AG04449 (cell line): ENCODE results near the gene ITSN2.

Source experiments
- CTCF ChIA-PET: fragments of 350-600 bp; formaldehyde crosslinking; extraction: SDS; loops from one replicate; lab custom pipeline; 2021; ENCODE audit warnings: antibody characterized with exemption; lab: Yijun Ruan, JAX
- POLR2A ChIA-PET: fragments of 400-600, 350-600 bp; formaldehyde crosslinking; extraction: SDS; loops from one replicate; lab custom pipeline; 2020; ENCODE audit warnings: antibody characterized with exemption, inconsistent platforms; lab: Yijun Ruan, JAX
- DNase-seq: peaks from one replicate; pipeline ENCODE4 v3.0.0-alpha.2; 2010; ENCODE audit warnings: low read depth, low spot score
- H3K4me3 ChIP-seq: 2 replicates; pipeline ENCODE4 v1.5.1; 2011; ENCODE audit warnings: low read depth, mild to moderate bottlenecking, control low read depth, low read length
- TF ChIP-seq, protein P1 (sequence below): IDR thresholded peaks from one replicate; pipeline ENCODE4 v1.5.1; 2011; ENCODE audit warnings: mild to moderate bottlenecking, moderate library complexity, low read length, control low read depth, inconsistent platforms; ENCODE audit not compliant: insufficient read depth; ENCODE audit errors: missing control alignments

Gene ITSN2

DNA sequence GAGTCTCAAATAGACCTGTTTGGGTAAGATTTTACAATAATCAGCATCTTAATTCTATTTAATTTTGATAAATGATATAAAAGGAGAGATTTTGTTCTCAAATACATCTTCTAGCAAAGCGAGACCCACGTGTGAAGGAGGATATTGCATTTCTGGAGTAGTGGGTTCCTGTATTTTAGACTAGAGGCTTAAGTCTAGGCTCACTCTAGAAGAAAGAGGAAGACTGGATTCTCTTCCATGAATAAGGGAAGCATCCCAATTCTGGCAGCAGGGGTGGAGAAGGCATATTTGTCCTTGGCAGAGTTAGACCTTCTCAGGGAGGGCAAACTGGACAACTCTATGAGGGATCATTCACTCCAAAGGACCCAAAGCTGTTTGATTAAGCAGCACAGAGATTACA is 196.7 kb downstream of the ITSN2 start:
- TF ChIP-seq, protein P1, sequence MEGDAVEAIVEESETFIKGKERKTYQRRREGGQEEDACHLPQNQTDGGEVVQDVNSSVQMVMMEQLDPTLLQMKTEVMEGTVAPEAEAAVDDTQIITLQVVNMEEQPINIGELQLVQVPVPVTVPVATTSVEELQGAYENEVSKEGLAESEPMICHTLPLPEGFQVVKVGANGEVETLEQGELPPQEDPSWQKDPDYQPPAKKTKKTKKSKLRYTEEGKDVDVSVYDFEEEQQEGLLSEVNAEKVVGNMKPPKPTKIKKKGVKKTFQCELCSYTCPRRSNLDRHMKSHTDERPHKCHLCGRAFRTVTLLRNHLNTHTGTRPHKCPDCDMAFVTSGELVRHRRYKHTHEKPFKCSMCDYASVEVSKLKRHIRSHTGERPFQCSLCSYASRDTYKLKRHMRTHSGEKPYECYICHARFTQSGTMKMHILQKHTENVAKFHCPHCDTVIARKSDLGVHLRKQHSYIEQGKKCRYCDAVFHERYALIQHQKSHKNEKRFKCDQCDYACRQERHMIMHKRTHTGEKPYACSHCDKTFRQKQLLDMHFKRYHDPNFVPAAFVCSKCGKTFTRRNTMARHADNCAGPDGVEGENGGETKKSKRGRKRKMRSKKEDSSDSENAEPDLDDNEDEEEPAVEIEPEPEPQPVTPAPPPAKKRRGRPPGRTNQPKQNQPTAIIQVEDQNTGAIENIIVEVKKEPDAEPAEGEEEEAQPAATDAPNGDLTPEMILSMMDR: no peak
- DNase-seq: no peak
- CTCF ChIA-PET: interaction anchor here (0.6 to 2.9 kb wide), 5 partner anchors 10 to 338 kb away, joined by 3 to 25 read pairs (median 3); no protein-coding TSS in a partner anchor
- POLR2A ChIA-PET: interaction anchor here (0.5 kb wide), 1 partner anchor 1686 kb away, joined by 3 read pairs; no protein-coding TSS in a partner anchor
- H3K4me3 ChIP-seq: no peak overlapping the region

DNA sequence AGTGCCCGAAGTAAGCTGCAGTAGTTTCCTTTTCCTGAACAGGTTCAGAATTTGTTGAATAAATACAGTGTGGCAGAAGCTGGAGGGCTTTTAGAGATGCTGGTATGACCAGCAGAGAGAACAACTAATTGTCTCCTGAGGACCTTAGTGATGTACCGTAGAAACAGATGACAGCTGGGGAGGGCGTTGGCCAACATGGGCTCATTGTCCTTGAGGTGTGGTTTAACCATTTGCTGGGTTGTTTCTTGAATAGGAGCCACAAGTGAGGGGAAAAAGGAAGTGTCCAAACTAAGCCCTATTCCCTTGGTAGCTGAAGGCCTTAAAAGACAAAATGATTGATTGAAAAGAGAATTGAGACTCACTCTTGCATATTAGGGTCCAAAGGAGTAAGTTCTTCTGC is 197.2 kb downstream of the ITSN2 start:
- no peak for DNase-seq
- ChIA-PET CTCF (interaction anchor here (1.0 to 1.1 kb wide), 2 partner anchors 21 to 236 kb away, joined by 3 to 4 read pairs; no protein-coding TSS in a partner anchor), POLR2A (interaction anchor here (0.5 kb wide), 1 partner anchor 1686 kb away, joined by 3 read pairs; no protein-coding TSS in a partner anchor)
- no peak overlapping the region for H3K4me3 ChIP-seq
- TF ChIP-seq, protein P1: no peak

DNA sequence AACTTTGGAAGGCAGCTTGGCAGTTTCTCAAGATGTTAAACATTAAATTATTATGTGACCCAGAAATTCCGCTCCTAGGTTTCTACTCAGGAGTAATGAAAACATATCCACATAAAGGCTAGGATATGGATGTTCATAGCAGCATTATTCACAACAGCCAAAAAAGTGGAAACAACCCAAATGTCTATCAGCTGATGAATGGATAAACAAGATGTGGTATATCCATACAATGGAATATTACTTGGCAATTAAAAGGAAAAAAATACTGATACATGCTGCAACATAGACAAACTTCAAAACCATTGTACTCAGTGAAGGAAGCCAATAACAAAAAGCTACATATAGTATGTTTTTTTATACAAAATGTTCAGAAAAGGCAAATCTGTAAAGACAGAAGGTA is 197.8 kb downstream of the ITSN2 start:
- no peak overlapping the region for H3K4me3 ChIP-seq
- ChIA-PET POLR2A (interaction anchor here (1.2 kb wide), 1 partner anchor 38 kb away, joined by 3 read pairs; no protein-coding TSS in a partner anchor), CTCF (interaction anchor here (1.0 to 1.8 kb wide), 4 partner anchors 20 to 338 kb away, joined by 3 to 6 read pairs (median 3); partner anchors contain the start of genes ATAD2B and TP53I3)
- TF ChIP-seq, protein P1: no peak
- no peak for DNase-seq

DNA sequence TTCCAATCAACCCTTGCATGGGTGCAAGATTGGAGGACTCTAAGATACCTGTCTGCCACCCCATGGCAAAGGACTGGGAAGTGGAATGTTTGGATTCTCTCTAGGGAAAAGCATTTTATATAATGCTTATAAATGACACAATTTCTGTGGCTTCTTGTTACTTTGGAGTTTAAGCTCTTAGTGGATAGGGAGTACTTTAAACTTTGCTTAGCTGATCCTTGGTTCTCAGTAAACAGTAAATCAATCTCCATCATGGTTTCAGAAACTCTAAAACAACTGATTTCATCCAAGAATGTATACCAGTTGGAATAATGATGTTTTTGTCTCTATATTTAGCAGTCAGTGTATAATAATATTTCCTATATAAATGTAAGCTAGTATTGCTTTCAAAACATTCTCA is 199.6 kb downstream of the ITSN2 start:
- no peak overlapping the region for H3K4me3 ChIP-seq
- no peak for DNase-seq
- POLR2A ChIA-PET: no interaction called here
- TF ChIP-seq, protein P1: no peak
- CTCF ChIA-PET: interaction anchor here (1.3 kb wide), 1 partner anchor 38 kb away, joined by 3 read pairs; no protein-coding TSS in a partner anchor

DNA sequence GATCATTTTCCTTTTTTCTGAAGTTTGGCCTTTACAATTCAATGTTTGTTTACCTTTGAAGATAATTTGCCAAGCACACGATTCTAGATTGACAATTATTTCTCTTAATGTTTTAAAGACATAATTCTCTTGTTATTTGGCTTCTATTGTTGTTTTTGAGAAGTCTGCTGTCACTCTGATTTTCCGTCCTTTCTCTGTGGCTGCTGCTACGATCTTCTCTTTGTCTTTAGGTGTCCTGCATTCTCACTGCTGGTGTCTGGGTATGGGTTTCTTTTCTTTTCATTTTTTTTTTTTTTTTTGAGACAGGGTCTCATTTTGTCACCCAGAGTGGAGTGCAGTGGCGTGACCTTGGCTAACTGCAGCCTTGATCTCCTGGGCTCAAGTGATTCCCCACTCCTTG is 200.6 kb downstream of the ITSN2 start:
- H3K4me3 ChIP-seq: no peak overlapping the region
- ChIA-PET POLR2A (no interaction called here), CTCF (no interaction called here)
- TF ChIP-seq, protein P1: no peak
- no peak for DNase-seq

DNA sequence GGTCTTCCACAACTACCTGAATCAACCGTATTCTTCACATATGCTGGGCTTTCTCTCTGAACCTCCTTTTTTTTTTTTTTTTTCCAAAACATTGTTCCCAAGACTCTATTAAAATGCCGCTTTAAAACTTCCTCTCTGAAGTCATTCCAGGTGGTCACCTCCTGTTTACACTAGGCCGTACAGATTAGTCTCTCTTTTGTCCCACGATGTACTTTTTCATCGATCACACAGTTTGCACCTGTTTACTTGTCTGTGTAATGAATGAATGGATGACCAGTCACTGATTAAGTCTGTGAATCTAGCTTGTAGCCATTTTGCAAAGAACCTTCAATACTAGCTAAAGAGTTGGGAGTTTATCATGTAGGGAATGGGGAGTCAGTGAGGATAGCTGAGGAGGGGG is 202.2 kb downstream of the ITSN2 start:
- DNase-seq: no peak
- ChIA-PET POLR2A (no interaction called here), CTCF (no interaction called here)
- H3K4me3 ChIP-seq: no peak overlapping the region
- TF ChIP-seq, protein P1: no peak
